WERI-Rb-1 (cell line): ENCODE measurements around the gene MINK1.

ENCODE experiments used
- DNase-seq: peaks from one replicate; pipeline ENCODE4 v3.0.0-alpha.2; 2020
- H3K27ac ChIP-seq: fragments of 250-450 bp; sonication (Bioruptor Pico); 2 replicates; pipeline ENCODE4 v1.5.1; 2020; ENCODE audit warnings: mild to moderate bottlenecking, moderate library complexity
- H3K27me3 ChIP-seq: fragments of 250-450 bp; sonication (Bioruptor Pico); 2 replicates; pipeline ENCODE4 v1.5.1; 2021; ENCODE audit warnings: mild to moderate bottlenecking, low read depth, moderate library complexity; ENCODE audit not compliant: insufficient read depth, severe bottlenecking
- H3K36me3 ChIP-seq: fragments of 250-450 bp; sonication (Bioruptor Pico); 2 replicates; pipeline ENCODE4 v1.5.1; 2020; ENCODE audit warnings: mild to moderate bottlenecking, moderate library complexity
- H3K4me3 ChIP-seq: 2 replicates; pipeline ENCODE4 v1.5.1; 2011; ENCODE audit warnings: low read depth, mild to moderate bottlenecking, control low read depth, low read length
- H3K9me3 ChIP-seq: fragments of 250-450 bp; sonication (Bioruptor Pico); 2 replicates; pipeline ENCODE4 v1.5.1; 2021; ENCODE audit warnings: mild to moderate bottlenecking, moderate library complexity; ENCODE audit not compliant: severe bottlenecking
- TF ChIP-seq, protein P1 (sequence below): IDR thresholded peaks from 2 replicates; pipeline ENCODE4 v1.5.1; 2011; ENCODE audit warnings: low read depth, mild to moderate bottlenecking, control low read depth, inconsistent platforms, low read length

The MINK1 gene

DNA sequence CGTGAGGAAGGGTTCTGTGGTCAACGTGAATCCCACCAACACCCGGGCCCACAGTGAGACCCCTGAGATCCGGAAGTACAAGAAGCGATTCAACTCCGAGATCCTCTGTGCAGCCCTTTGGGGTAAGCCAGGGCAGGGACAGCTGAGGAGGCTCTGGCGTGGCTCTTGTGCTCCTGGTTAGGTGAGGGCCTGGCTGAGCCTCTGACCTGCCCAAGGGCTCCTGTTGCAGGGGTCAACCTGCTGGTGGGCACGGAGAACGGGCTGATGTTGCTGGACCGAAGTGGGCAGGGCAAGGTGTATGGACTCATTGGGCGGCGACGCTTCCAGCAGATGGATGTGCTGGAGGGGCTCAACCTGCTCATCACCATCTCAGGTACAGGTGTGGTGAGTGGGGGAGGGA is 62.0 kb downstream of the MINK1 start:
- Histone ChIP-seq H3K9me3 (no peaks in the 10 kb centered on the region), H3K27ac (peak overlapping the region; percentile 63), H3K4me3 (no peak overlapping the region), H3K36me3 (peaks cover 94% of the 10 kb centered on the region), H3K27me3 (no peaks in the 10 kb centered on the region)
- TF ChIP-seq, protein P1, sequence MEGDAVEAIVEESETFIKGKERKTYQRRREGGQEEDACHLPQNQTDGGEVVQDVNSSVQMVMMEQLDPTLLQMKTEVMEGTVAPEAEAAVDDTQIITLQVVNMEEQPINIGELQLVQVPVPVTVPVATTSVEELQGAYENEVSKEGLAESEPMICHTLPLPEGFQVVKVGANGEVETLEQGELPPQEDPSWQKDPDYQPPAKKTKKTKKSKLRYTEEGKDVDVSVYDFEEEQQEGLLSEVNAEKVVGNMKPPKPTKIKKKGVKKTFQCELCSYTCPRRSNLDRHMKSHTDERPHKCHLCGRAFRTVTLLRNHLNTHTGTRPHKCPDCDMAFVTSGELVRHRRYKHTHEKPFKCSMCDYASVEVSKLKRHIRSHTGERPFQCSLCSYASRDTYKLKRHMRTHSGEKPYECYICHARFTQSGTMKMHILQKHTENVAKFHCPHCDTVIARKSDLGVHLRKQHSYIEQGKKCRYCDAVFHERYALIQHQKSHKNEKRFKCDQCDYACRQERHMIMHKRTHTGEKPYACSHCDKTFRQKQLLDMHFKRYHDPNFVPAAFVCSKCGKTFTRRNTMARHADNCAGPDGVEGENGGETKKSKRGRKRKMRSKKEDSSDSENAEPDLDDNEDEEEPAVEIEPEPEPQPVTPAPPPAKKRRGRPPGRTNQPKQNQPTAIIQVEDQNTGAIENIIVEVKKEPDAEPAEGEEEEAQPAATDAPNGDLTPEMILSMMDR = no peak
- DNase-seq = no peak

DNA sequence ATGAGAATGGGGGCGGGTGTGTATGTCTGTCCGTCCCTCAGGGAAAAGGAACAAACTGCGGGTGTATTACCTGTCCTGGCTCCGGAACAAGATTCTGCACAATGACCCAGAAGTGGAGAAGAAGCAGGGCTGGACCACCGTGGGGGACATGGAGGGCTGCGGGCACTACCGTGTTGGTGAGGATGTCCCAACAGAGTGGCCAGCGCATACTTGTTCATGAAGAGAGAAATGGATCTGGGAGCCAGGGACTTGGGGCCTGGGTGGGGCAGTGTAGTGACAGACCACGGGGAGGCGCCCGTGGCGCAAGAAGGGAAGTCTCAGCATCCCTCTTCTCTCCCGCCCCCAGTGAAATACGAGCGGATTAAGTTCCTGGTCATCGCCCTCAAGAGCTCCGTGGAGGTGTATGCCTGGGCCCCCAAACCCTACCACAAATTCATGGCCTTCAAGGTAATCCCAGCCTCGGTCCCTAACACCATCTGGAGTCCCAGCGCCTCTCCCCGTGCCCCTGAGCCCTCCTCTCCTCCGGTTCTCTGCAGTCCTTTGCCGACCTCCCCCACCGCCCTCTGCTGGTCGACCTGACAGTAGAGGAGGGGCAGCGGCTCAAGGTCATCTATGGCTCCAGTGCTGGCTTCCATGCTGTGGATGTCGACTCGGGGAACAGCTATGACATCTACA is 62.7 kb downstream of the MINK1 start:
- H3K27ac ChIP-seq = peak overlapping the region; percentile 63
- peak; percentile 93 for DNase-seq
- no peak overlapping the region for H3K4me3 ChIP-seq
- TF ChIP-seq, protein P1 = peak; percentile 85
- H3K9me3 ChIP-seq = no peaks in the 10 kb centered on the region
- H3K36me3 ChIP-seq = peaks cover 94% of the 10 kb centered on the region
- no peaks in the 10 kb centered on the region for H3K27me3 ChIP-seq

DNA sequence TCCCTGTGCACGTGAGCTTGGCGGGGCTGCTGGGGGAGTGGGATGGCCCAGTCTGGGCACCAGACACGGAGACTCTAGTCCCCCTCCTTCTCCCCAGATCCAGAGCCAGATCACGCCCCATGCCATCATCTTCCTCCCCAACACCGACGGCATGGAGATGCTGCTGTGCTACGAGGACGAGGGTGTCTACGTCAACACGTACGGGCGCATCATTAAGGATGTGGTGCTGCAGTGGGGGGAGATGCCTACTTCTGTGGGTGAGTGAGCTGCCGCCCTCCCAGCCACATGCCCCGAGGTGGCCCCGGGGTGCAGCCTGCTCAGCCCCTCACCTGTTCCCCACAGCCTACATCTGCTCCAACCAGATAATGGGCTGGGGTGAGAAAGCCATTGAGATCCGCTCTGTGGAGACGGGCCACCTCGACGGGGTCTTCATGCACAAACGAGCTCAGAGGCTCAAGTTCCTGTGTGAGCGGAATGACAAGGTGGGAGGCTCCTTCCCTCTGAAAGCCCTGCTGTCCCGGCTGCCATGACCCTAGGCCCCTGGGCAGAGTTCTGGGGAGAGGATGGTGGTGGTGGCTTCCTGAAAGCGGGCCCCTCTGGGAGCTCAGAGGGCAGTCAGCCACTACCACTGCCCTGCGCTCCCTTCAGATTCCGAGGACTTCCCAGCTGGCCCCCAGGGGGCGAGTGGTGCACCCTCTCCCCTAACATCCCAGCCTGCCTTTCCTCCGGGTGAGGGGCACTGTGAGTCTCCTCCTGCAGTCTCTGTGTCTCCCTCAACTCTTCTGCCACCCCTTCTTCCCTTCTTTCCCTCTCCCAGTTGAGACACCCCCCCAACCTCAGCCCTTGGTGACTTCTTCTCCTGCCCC is 63.4 kb downstream of the MINK1 start:
- Histone ChIP-seq H3K4me3 (no peak overlapping the region), H3K9me3 (no peaks in the 10 kb centered on the region), H3K27me3 (no peaks in the 10 kb centered on the region), H3K27ac (peak overlapping the region; percentile 63), H3K36me3 (peaks cover 94% of the 10 kb centered on the region)
- no peak for DNase-seq
- TF ChIP-seq, protein P1 = peak; percentile 27; the same call in 1 of the 2 replicates

DNA sequence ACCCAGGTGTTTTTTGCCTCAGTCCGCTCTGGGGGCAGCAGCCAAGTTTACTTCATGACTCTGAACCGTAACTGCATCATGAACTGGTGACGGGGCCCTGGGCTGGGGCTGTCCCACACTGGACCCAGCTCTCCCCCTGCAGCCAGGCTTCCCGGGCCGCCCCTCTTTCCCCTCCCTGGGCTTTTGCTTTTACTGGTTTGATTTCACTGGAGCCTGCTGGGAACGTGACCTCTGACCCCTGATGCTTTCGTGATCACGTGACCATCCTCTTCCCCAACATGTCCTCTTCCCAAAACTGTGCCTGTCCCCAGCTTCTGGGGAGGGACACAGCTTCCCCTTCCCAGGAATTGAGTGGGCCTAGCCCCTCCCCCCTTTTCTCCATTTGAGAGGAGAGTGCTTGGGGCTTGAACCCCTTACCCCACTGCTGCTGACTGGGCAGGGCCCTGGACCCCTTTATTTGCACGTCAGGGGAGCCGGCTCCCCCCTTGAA is 64.1 kb downstream of the MINK1 start:
- Histone ChIP-seq H3K36me3 (peaks cover 94% of the 10 kb centered on the region), H3K4me3 (no peak overlapping the region), H3K27me3 (no peaks in the 10 kb centered on the region), H3K9me3 (no peaks in the 10 kb centered on the region), H3K27ac (peak overlapping the region; percentile 63)
- no peak for DNase-seq
- TF ChIP-seq, protein P1 = no peak

DNA sequence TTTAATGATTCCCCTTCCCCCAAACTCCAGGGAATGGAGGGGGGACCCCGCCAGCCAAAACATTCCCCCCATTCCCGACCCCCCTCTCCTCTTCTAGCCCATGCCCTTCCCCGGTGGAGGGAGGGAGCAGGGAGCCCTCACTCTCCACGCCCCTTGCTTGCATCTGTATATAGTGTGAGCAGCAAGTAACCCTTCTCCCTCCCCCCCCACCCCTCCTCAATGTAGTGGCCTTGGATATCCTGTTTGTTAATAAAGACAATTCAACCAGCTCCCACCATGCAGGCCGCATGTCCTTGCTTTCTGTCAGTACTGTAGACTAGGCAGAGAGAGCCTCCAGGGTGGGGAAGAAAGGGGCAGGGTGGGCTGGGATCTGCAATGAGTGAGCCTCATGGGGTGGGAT is 64.6 kb downstream of the MINK1 start:
- TF ChIP-seq, protein P1 = no peak
- Histone ChIP-seq H3K27ac (peak overlapping the region; percentile 21), H3K9me3 (no peaks in the 10 kb centered on the region), H3K36me3 (peaks cover 89% of the 10 kb centered on the region), H3K27me3 (no peaks in the 10 kb centered on the region), H3K4me3 (no peak overlapping the region)
- no peak for DNase-seq
